Right atrium auricular region (tissue), 2 donors: ENCODE measurements around the gene CMSS1. TPM values are rescaled to one million over a fixed set of nuclear protein-coding genes. Genes with fewer than 3 reads are reported as not detected.
A peak's percentile ranks its signal among the peaks of the same experiment; 100 is the strongest.

Experiments
- DNase-seq: peaks from one replicate; pipeline ENCODE4 v3.0.0-alpha.2; 2019; ENCODE audit warnings: low spot score
- H3K27ac ChIP-seq, 2 donors: fragments of 200-600 bp; sonication (generic); 1 replicate in 1 of 2; 2 replicates in 1 of 2; pipeline ENCODE4 v1.5.1; 2016 to 2019
- H3K27me3 ChIP-seq, 2 donors: fragments of 200-600 bp; sonication (generic); one replicate each; pipeline versions ENCODE4 v1.5.1 to v1.6.0; 2017 to 2019
- H3K36me3 ChIP-seq: fragments of 200-600 bp; sonication (generic); one replicate; pipeline ENCODE4 v1.5.1; 2016
- H3K4me1 ChIP-seq, 2 donors: fragments of 200-600 bp; sonication (generic); one replicate each; pipeline versions ENCODE4 v1.5.1 to v1.6.0; 2017 to 2019
- H3K4me3 ChIP-seq, 2 donors: fragments of 200-600 bp; sonication (generic); 1 replicate in 1 of 2; 2 replicates in 1 of 2; pipeline ENCODE4 v1.5.1; 2017 to 2019; ENCODE audit warnings: mild to moderate bottlenecking in 1 of 2, moderate library complexity in 1 of 2
- H3K9me3 ChIP-seq, 2 donors: fragments of 200-600 bp; sonication (generic); one replicate each; pipeline ENCODE4 v1.5.1; 2019
- total RNA-seq, 2 donors: library from RNA; depleted of rRNA; stranded (reverse); fragments of >200 nt; gene quantifications; one replicate each; pipeline ENCODE4 v1.1.0, GENCODE V29; 2016
- TF ChIP-seq, protein P1 (sequence below), 2 donors: fragments of 200-600 bp; sonication (generic); IDR thresholded peaks; one replicate each; pipeline ENCODE4 v1.5.1; 2019; ENCODE audit warnings: antibody characterized with exemption in 2 of 2

CMSS1 gene
- total RNA-seq, 2 donors from 2014 or later = 5.7 to 17.7 TPM

GRCh38 chr3:99972380-99973104 lies 154.9 kb downstream of the CMSS1 start:
- Histone ChIP-seq H3K9me3 (no peaks in the 10 kb centered on the region), H3K27ac (no peak overlapping the region), H3K4me1 (peaks cover 0 to 1% of the 10 kb centered on the region in 2 donors), H3K27me3 (no peaks in the 10 kb centered on the region), H3K4me3 (no peak overlapping the region), H3K36me3 (no peaks in the 10 kb centered on the region)
- TF ChIP-seq, protein P1, sequence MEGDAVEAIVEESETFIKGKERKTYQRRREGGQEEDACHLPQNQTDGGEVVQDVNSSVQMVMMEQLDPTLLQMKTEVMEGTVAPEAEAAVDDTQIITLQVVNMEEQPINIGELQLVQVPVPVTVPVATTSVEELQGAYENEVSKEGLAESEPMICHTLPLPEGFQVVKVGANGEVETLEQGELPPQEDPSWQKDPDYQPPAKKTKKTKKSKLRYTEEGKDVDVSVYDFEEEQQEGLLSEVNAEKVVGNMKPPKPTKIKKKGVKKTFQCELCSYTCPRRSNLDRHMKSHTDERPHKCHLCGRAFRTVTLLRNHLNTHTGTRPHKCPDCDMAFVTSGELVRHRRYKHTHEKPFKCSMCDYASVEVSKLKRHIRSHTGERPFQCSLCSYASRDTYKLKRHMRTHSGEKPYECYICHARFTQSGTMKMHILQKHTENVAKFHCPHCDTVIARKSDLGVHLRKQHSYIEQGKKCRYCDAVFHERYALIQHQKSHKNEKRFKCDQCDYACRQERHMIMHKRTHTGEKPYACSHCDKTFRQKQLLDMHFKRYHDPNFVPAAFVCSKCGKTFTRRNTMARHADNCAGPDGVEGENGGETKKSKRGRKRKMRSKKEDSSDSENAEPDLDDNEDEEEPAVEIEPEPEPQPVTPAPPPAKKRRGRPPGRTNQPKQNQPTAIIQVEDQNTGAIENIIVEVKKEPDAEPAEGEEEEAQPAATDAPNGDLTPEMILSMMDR (IDR thresholded peaks at IDR 0.05) = no peak
- no peak for DNase-seq

DNA sequence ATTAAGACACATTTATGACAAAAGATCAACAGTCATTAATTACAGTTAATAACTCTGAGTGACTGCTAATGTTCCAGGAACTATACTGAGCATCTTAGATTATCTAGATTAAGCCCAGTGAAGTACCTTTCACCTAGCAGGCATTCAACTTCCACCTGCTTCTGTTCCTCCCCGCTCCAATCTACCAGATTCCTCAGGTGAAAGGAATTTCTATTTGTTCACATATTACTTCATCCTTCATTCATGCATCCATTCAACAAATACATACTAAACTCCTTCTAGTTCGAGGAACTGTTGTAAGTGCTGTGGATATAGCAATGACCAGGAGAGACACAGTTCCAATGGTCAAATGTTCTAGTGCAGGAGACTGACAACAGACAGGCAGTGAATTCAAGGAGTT lies 157.3 kb downstream of the CMSS1 start:
- DNase-seq = no peak
- no peaks in the 10 kb centered on the region for H3K27me3 ChIP-seq
- TF ChIP-seq, protein P1 (IDR thresholded peaks at IDR 0.05) = no peak
- no peaks in the 10 kb centered on the region for H3K36me3 ChIP-seq
- no peak overlapping the region for H3K4me3 ChIP-seq
- no peaks in the 10 kb centered on the region for H3K9me3 ChIP-seq
- H3K4me1 ChIP-seq = no peaks in the 10 kb centered on the region
- H3K27ac ChIP-seq = no peak overlapping the region

GRCh38 chr3:99976584-99976983 lies 158.9 kb downstream of the CMSS1 start:
- Histone ChIP-seq H3K27me3 (no peaks in the 10 kb centered on the region), H3K27ac (no peak overlapping the region), H3K36me3 (no peaks in the 10 kb centered on the region), H3K4me1 (no peaks in the 10 kb centered on the region), H3K9me3 (no peaks in the 10 kb centered on the region), H3K4me3 (no peak overlapping the region)
- TF ChIP-seq, protein P1 (IDR thresholded peaks at IDR 0.05) = no peak
- no peak for DNase-seq

DNA sequence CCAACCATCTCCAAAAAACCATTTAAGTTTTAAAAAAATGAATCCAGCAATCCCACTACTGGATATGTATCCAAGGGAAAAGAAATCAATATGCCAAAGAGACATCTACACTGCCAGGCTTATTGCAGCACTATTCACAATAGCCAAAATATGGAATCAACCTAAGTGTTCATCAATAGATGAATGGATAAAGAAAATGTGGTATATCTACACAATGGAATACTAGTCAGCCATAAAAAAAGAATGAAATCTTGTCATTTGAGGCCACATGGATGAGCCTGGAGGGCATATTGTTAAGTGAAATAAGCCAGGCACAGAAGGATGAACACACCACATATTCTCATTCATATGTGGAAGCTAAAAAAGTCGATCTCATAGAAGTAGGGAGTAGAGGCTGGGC lies 160.6 kb downstream of the CMSS1 start:
- H3K4me3 ChIP-seq = no peak overlapping the region
- no peaks in the 10 kb centered on the region for H3K9me3 ChIP-seq
- H3K27ac ChIP-seq = no peak overlapping the region
- no peaks in the 10 kb centered on the region for H3K4me1 ChIP-seq
- H3K27me3 ChIP-seq = no peaks in the 10 kb centered on the region
- TF ChIP-seq, protein P1 (IDR thresholded peaks at IDR 0.05) = no peak
- H3K36me3 ChIP-seq = no peaks in the 10 kb centered on the region
- DNase-seq = no peak

DNA sequence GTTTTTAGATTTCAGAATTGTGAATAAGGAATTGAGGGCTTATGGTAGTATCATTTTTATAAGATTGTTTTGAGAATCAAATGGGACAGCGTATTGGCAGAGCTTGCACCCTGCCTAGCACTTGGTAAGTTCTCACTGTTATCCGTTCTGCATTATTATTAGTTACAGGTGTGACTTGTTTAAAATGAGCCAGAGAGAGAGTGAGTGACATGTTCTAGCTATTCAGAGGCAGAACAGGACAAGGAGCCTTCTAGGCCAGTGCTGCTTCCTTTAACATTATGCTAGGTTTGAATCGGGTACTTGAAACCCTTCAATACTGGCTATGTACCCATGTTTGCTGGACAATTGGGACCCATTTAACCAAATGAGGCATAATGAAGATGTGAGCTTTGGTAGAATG lies 162.9 kb downstream of the CMSS1 start:
- no peaks in the 10 kb centered on the region for H3K9me3 ChIP-seq
- no peaks in the 10 kb centered on the region for H3K27me3 ChIP-seq
- DNase-seq = no peak
- H3K4me1 ChIP-seq = no peaks in the 10 kb centered on the region
- TF ChIP-seq, protein P1 (IDR thresholded peaks at IDR 0.05) = no peak
- peak overlapping the region; percentile 37 to 74 for H3K27ac ChIP-seq
- H3K36me3 ChIP-seq = no peaks in the 10 kb centered on the region
- H3K4me3 ChIP-seq = no peak overlapping the region

- Histone ChIP-seq H3K4me3 (no peak overlapping the region), H3K9me3 (no peaks in the 10 kb centered on the region), H3K4me1 (no peaks in the 10 kb centered on the region), H3K36me3 (no peaks in the 10 kb centered on the region), H3K27ac (peak overlapping the region; percentile 37 to 74), H3K27me3 (no peaks in the 10 kb centered on the region)
- no peak for DNase-seq
- TF ChIP-seq, protein P1 (IDR thresholded peaks at IDR 0.05) = no peak
Observed at GRCh38 chr3:99981138-99981537, 163.5 kb downstream of the CMSS1 start.
